GM12891 (cell line): ENCODE results near the gene LRPAP1.

Source experiments
- POLR2A ChIP-seq: IDR thresholded peaks from 2 replicates; pipeline ENCODE4 v1.6.1; 2011; ENCODE audit warnings: low read depth, low read length, control low read depth
- SPI1 ChIP-seq: IDR thresholded peaks from 2 replicates; pipeline ENCODE4 v1.6.1; 2011; ENCODE audit warnings: low read depth, low read length, control low read depth

- TF ChIP-seq SPI1 (no peak), POLR2A (no peak)
Observed at GRCh38 chr4:3519468-3520264, 12.6 kb downstream of the LRPAP1 start.
